HepG2 (cell line): Measurements from ENCODE around the gene LYST. TPM values are rescaled to one million over a fixed set of nuclear protein-coding genes. Genes with fewer than 3 reads are reported as not detected.

Experiments used
- ATAC-seq: fragments of 200-7000 bp; cut with Tn5 transposase; 3 replicates; pipeline ENCODE4 v1.9.1; 2020; ENCODE audit warnings: mild to moderate bottlenecking, moderate library complexity
- BruUV-seq: library from RNA; stranded (reverse); fragments of 400-500 nt; replicated peaks from 2 replicates; lab custom pipeline; 2021; lab: Mats Ljungman, UMichigan
- CTCF ChIA-PET: fragments of 300-600 bp; formaldehyde crosslinking; extraction: SDS; loops from one replicate; lab custom pipeline; 2021; ENCODE audit warnings: low total read pairs, inconsistent platforms, low intra/inter-chr PET ratio; lab: Yijun Ruan, JAX
- POLR2A ChIA-PET: fragments of 350-600 bp; sonication (Branson Sonifier 250); formaldehyde crosslinking; loops from one replicate; lab custom pipeline; 2020; ENCODE audit warnings: antibody characterized with exemption, inconsistent platforms; lab: Yijun Ruan, JAX
- DNase-seq: peaks from one replicate; pipeline ENCODE4 v3.0.0-alpha.2; 2015; ENCODE audit warnings: low spot score
- FAIRE-seq: peaks from 3 replicates; lab custom pipeline; 2011; peaks lifted over from hg19 to GRCh38; lab: Jason Lieb, UNC
- H2AFZ ChIP-seq: one replicate; pipeline ENCODE4 v1.6.1; 2011; ENCODE audit warnings: low read length, inconsistent platforms
- H3K27ac ChIP-seq: fragments of 300-600 bp; 3 replicates; pipeline ENCODE4 v1.8.0; 2011; ENCODE audit warnings: mixed run types, mild to moderate bottlenecking, mixed read lengths, low read length, inconsistent platforms; ENCODE audit not compliant: insufficient read depth; ENCODE audit errors: extremely low read length
- H3K27me3 ChIP-seq, 2 experiments: fragments of 200-600 bp in 1 of 2; 2 replicates in 1 of 2; 3 replicates in 1 of 2; pipeline versions ENCODE4 v1.6.0 to v1.8.0; 2011; ENCODE audit warnings: low read length in 2 of 2, mild to moderate bottlenecking in 2 of 2, moderate library complexity in 2 of 2, inconsistent platforms in 1 of 2; ENCODE audit not compliant: insufficient read depth in 2 of 2, control insufficient read depth in 1 of 2
- H3K36me3 ChIP-seq, 2 experiments: fragments of 200-600 bp in 1 of 2; replicated peaks in 1 of 2; 2 replicates in 1 of 2; 3 replicates in 1 of 2; pipeline versions ENCODE4 v1.5.1 to v1.8.0; 2011; ENCODE audit warnings: low read length in 2 of 2, inconsistent platforms in 1 of 2; ENCODE audit not compliant: insufficient read depth in 2 of 2, control insufficient read depth in 1 of 2
- H3K4me1 ChIP-seq: 2 replicates; pipeline ENCODE4 v1.5.1; 2012; ENCODE audit warnings: low read length, inconsistent platforms; ENCODE audit not compliant: insufficient read depth
- H3K4me2 ChIP-seq: 2 replicates; pipeline ENCODE4 v1.6.0; 2011; ENCODE audit warnings: low read depth, low read length, inconsistent platforms
- H3K4me3 ChIP-seq, 3 experiments: fragments of 200-600 bp in 1 of 3; sonication (generic), shearing (Covaris generic) in 1 of 3; replicated peaks in 1 of 3; 2 replicates each; pipeline ENCODE4 v1.5.1; 2011 to 2016; ENCODE audit warnings: low read length in 3 of 3, inconsistent platforms in 2 of 3, low read depth in 2 of 3, mild to moderate bottlenecking in 2 of 3, control low read depth in 1 of 3, mixed read lengths in 1 of 3; ENCODE audit not compliant: insufficient read depth in 1 of 3
- H3K79me2 ChIP-seq: one replicate; pipeline ENCODE4 v1.6.1; 2011; ENCODE audit warnings: low read length, inconsistent platforms; ENCODE audit not compliant: insufficient read depth
- H3K9ac ChIP-seq: 2 replicates; pipeline ENCODE4 v1.6.0; 2011; ENCODE audit warnings: mild to moderate bottlenecking, low read depth, low read length, inconsistent platforms; ENCODE audit not compliant: insufficient read depth
- H3K9me3 ChIP-seq: 2 replicates; pipeline ENCODE4 v1.5.1; 2012; ENCODE audit warnings: mild to moderate bottlenecking, low read length
- H4K20me1 ChIP-seq: 2 replicates; pipeline ENCODE4 v1.6.0; 2011; ENCODE audit warnings: inconsistent platforms, mild to moderate bottlenecking, low read length, moderate library complexity; ENCODE audit not compliant: insufficient read depth
- MAX ChIP-seq: IDR thresholded peaks from 2 replicates; pipeline ENCODE4 v1.6.1; 2012; ENCODE audit warnings: inconsistent platforms
- MXD4 ChIP-seq: IDR thresholded peaks from 2 replicates; pipeline ENCODE4 v1.6.1; 2016; ENCODE audit warnings: mild to moderate bottlenecking, missing biosample characterization, missing genetic modification reagents
- MYC ChIP-seq: sonication (generic); formaldehyde crosslinking; IDR thresholded peaks from 2 replicates; pipeline ENCODE4 v1.9.0; 2021; ENCODE audit warnings: missing genetic modification reagents, borderline replicate concordance
- PPARG ChIP-seq: conservative IDR thresholded peaks from 2 replicates; pipeline ENCODE4 v1.6.1; 2016; ENCODE audit warnings: missing biosample characterization, missing genetic modification reagents
- SP5 ChIP-seq: IDR thresholded peaks from 2 replicates; pipeline ENCODE4 v1.6.1; 2016; ENCODE audit warnings: low read depth, borderline replicate concordance
- ZBTB38 ChIP-seq: sonication (generic); formaldehyde crosslinking; IDR thresholded peaks from 2 replicates; pipeline ENCODE4 v1.5.1; 2020; ENCODE audit warnings: mild to moderate bottlenecking, missing genetic modification reagents
- ZBTB42 ChIP-seq: sonication (generic); formaldehyde crosslinking; IDR thresholded peaks from 2 replicates; pipeline ENCODE4 v1.5.0; 2020; ENCODE audit warnings: mild to moderate bottlenecking, missing genetic modification reagents
- ZNF605 ChIP-seq: sonication (generic); formaldehyde crosslinking; IDR thresholded peaks from 2 replicates; pipeline ENCODE4 v1.8.0; 2022; ENCODE audit warnings: mild to moderate bottlenecking, missing genetic modification reagents
- ZSCAN21 ChIP-seq: sonication (generic); formaldehyde crosslinking; IDR thresholded peaks from 2 replicates; pipeline ENCODE4 v1.8.0; 2022; ENCODE audit warnings: mild to moderate bottlenecking, missing genetic modification reagents, moderate library complexity, borderline replicate concordance
- WGBS: methylation state at CpG from one replicate; pipeline ENCODE4 v1.1.6; 2017; ENCODE audit warnings: low lambda C conversion rate; 5-methylcytosine and 5-hydroxymethylcytosine counted together
- in situ Hi-C: cut with HindIII; loops from 2 replicates; pipeline ENCODE4 v1.10.0; 2017; ENCODE audit warnings: low pct_unique_long_range_greater_than_20kb; ENCODE audit not compliant: extremely low pct_ligation_motif_present
- intact Hi-C: fragments of 100-400 bp; cut with micrococcal nuclease; formaldehyde crosslinking; loops from one replicate; pipeline ENCODE4 v1.10.0; 2022; ENCODE audit not compliant: unreplicated experiment
- polyA plus RNA-seq, 8 experiments: library from polyadenylated mRNA; depleted of rRNA in 3 of 8; stranded (reverse) in 7 of 8; unstranded in 1 of 8; fragments of >200 nt; fragmentation: Illumina TruSeq in 4 of 8; extraction: Trizol in 4 of 8; gene quantifications; 2 replicates each; pipeline versions ENCODE4 v1.2.1 to v1.2.3, GENCODE V29; 2011 to 2016; ENCODE audit warnings: low read depth in 4 of 8, missing spikeins in 1 of 8, mixed read lengths in 1 of 8; ENCODE audit not compliant: insufficient read depth in 1 of 8
- total RNA-seq, 5 experiments: library from RNA; depleted of rRNA; stranded (reverse); fragments of >200 nt; fragmentation: Illumina TruSeq; extraction: Trizol; gene quantifications; 2 replicates each; pipeline ENCODE4 v1.2.3, GENCODE V29; 2016; ENCODE audit warnings: low read depth in 1 of 5
- TF ChIP-seq, protein P1 (sequence below): sonication (generic); formaldehyde crosslinking; IDR thresholded peaks from 2 replicates; pipeline ENCODE4 v1.4.0; 2020; ENCODE audit warnings: missing genetic modification reagents, borderline replicate concordance
- TF ChIP-seq, protein P2 (sequence below): sonication (generic); formaldehyde crosslinking; IDR thresholded peaks from 2 replicates; pipeline ENCODE4 v1.5.0; 2020; ENCODE audit warnings: mild to moderate bottlenecking, missing genetic modification reagents

LYST gene
- total and polyA plus RNA-seq, 2 of the 13 experiments (the other 11 are each of a cell fraction or from before 2014, with no cell fraction given), result 0.91 to 2.5 TPM

DNA sequence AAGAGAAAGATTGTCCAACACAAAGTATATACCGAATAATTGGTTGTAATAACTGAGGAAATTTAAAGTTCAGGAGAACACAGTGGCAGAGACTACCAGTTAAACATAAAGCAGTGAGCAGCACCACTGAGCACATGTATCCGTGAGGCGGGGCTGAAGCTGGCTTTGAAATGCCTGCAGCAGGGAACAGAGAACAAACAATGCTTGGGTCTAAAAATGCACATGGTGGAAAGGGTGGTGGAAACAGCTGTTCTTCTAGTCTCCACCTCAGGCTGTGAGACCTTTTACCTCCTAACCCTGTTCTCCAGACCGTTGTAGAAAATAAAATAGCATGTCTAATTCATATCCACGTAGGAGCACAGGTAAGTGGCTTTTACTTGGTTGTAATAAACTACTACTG, 209.4 kb downstream of the LYST start (continued):
- TF ChIP-seq, protein P1, sequence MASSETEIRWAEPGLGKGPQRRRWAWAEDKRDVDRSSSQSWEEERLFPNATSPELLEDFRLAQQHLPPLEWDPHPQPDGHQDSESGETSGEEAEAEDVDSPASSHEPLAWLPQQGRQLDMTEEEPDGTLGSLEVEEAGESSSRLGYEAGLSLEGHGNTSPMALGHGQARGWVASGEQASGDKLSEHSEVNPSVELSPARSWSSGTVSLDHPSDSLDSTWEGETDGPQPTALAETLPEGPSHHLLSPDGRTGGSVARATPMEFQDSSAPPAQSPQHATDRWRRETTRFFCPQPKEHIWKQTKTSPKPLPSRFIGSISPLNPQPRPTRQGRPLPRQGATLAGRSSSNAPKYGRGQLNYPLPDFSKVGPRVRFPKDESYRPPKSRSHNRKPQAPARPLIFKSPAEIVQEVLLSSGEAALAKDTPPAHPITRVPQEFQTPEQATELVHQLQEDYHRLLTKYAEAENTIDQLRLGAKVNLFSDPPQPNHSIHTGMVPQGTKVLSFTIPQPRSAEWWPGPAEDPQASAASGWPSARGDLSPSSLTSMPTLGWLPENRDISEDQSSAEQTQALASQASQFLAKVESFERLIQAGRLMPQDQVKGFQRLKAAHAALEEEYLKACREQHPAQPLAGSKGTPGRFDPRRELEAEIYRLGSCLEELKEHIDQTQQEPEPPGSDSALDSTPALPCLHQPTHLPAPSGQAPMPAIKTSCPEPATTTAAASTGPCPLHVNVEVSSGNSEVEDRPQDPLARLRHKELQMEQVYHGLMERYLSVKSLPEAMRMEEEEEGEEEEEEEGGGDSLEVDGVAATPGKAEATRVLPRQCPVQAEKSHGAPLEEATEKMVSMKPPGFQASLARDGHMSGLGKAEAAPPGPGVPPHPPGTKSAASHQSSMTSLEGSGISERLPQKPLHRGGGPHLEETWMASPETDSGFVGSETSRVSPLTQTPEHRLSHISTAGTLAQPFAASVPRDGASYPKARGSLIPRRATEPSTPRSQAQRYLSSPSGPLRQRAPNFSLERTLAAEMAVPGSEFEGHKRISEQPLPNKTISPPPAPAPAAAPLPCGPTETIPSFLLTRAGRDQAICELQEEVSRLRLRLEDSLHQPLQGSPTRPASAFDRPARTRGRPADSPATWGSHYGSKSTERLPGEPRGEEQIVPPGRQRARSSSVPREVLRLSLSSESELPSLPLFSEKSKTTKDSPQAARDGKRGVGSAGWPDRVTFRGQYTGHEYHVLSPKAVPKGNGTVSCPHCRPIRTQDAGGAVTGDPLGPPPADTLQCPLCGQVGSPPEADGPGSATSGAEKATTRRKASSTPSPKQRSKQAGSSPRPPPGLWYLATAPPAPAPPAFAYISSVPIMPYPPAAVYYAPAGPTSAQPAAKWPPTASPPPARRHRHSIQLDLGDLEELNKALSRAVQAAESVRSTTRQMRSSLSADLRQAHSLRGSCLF, result no peak
- TF ChIP-seq SP5 (CRISPR knock-in tag) (peak; percentile 48; the same call in 1 of the 2 replicates), PPARG (CRISPR knock-in tag) (peak; percentile 76), MYC (peak; percentile 71), MXD4 (CRISPR knock-in tag) (0 out of 2 replicates have a peak, but pooled peaks have one; percentile 33), ZNF605 (no peak), ZBTB42 (CRISPR knock-in tag) (no peak), ZBTB38 (CRISPR knock-in tag) (peak; percentile 54; the same call in 1 of the 2 replicates), MAX (peak; percentile 85)

GRCh38 chr1:235652364-235652763, 214.3 kb downstream of the LYST start:
- FAIRE-seq, result no peak
- CTCF ChIA-PET, result no interaction called here
- TF ChIP-seq ZSCAN21 (CRISPR knock-in tag), result no peak
- TF ChIP-seq, protein P2, sequence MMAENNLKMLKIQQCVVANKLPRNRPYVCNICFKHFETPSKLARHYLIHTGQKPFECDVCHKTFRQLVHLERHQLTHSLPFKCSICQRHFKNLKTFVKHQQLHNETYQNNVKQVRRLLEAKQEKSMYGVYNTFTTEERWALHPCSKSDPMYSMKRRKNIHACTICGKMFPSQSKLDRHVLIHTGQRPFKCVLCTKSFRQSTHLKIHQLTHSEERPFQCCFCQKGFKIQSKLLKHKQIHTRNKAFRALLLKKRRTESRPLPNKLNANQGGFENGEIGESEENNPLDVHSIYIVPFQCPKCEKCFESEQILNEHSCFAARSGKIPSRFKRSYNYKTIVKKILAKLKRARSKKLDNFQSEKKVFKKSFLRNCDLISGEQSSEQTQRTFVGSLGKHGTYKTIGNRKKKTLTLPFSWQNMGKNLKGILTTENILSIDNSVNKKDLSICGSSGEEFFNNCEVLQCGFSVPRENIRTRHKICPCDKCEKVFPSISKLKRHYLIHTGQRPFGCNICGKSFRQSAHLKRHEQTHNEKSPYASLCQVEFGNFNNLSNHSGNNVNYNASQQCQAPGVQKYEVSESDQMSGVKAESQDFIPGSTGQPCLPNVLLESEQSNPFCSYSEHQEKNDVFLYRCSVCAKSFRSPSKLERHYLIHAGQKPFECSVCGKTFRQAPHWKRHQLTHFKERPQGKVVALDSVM, result 0 out of 2 replicates have a peak, but pooled peaks have one; percentile 26
- WGBS, result 97% methylated on average over 11 of the region's 11 CpGs
- Histone ChIP-seq H3K4me2 (no peak overlapping the region), H3K27me3 (no peaks in the 10 kb centered on the region), H3K79me2 (peaks cover 16% of the 10 kb centered on the region), H3K27ac (no peak overlapping the region), H3K9me3 (no peaks in the 10 kb centered on the region), H4K20me1 (peaks cover 5% of the 10 kb centered on the region; the same call in 1 of the 2 replicates), H3K36me3 (no peaks in the 10 kb centered on the region), H3K4me1 (peaks cover 39% of the 10 kb centered on the region), H3K9ac (no peak overlapping the region), H2AFZ (no peak overlapping the region), H3K4me3 (no peak overlapping the region)
- no peak for ATAC-seq
- POLR2A ChIA-PET, result interaction anchor here (1.9 kb wide), 1 partner anchor 22 kb away, joined by 12 read pairs; no protein-coding TSS in a partner anchor
- in situ Hi-C loops, result no loop called here
- no peak for DNase-seq
- intact Hi-C loops, result loop anchor here (5.0 kb wide), 1 partner anchor 145 kb away; no protein-coding TSS in a partner anchor
- no TSS peak for BruUV-seq
